GM12875 (cell line): ENCODE results near the gene DPF1.

ENCODE experiments used
- H3K4me3 ChIP-seq: one replicate; pipeline ENCODE4 v1.5.1; 2011; ENCODE audit warnings: low read depth, low read length, control low read depth
- CTCF ChIP-seq: IDR thresholded peaks from 2 replicates; pipeline ENCODE4 v1.5.1; 2011; ENCODE audit warnings: low read depth, mild to moderate bottlenecking, control low read depth, inconsistent platforms, low read length, moderate library complexity, borderline replicate concordance; ENCODE audit not compliant: insufficient read depth

DPF1 gene

DNA sequence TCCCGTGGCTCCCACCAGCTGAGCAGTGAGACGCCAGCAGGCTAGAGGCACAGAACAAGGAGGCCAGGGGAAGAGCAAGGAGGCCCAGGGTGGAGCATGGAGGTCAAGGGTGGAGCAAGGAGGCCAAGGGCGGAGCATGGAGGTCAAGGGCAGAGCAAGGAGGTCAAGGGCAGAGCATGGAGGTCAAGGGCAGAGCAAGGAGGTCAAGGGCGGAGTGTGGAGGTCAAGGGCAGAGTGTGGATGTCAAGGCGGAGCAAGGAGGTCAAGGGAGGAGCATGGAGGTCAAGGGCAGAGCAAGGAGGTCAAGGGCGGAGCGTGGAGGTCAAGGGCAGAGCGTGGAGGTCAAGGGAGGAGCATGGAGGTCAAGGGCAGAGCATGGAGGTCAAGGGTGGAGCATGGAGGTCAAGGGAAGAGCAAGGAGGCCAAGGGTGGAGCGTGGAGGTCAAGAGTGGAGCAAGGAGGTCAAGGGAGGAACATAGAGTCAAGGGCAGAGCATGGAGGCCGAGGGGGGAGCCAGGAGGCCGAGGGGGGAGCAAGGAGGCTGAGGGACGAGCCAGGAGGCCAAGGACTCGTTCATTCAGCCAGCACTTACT lies 27.7 kb downstream of the DPF1 start:
- H3K4me3 ChIP-seq, result no peak overlapping the region
- TF ChIP-seq CTCF, result no peak

DNA sequence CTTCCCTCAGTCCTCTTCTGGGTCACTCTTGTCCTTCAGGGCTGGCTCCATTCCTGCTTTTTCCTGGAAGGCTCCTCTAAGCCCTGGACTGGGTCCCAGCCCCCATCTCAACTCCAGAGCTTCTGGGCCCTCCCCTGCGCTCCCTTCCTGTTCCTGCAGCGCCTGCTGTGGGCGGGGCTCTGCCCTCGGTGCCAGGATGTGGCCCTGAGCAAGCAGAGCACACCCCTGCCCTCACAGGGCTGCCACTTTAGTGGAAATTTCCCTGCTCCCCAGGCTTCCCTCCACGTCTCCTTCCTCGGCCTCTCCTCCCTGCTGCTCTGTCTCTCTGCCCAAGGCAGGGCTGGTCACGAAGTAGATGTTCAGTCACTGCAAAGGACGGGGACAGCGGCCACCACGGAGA lies 28.8 kb downstream of the DPF1 start:
- H3K4me3 ChIP-seq, result no peak overlapping the region
- TF ChIP-seq CTCF, result no peak

GRCh38 chr19:38194061-38194701 lies 29.8 kb downstream of the DPF1 start:
- TF ChIP-seq CTCF, result no peak
- H3K4me3 ChIP-seq, result no peak overlapping the region

GRCh38 chr19:38193445-38193844 lies 30.6 kb downstream of the DPF1 start:
- TF ChIP-seq CTCF, result no peak
- H3K4me3 ChIP-seq, result no peak overlapping the region

DNA sequence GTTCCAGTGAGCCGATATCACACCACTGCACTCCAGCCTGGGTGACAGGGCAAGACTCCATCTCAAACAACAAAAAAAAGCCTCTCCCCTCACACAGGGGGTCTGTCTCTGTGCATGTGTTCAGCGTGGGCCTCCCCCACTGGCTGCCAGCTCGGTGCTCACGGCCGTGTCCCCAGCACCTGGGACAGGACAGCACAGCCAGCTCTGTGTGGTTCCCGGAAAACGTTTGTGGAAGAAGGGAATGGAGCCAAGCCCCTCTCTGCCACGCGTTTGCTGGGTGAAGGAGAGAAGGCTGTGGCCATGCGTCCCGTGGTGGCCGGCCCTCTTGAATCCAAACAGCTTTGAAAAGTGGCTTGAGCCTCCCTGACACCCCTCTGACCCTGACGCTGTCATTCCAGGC lies 32.3 kb downstream of the DPF1 start:
- TF ChIP-seq CTCF, result no peak
- no peak overlapping the region for H3K4me3 ChIP-seq

- TF ChIP-seq CTCF, result no peak
Observed at GRCh38 chr19:38190793-38191192, 33.2 kb downstream of the DPF1 start.

DNA sequence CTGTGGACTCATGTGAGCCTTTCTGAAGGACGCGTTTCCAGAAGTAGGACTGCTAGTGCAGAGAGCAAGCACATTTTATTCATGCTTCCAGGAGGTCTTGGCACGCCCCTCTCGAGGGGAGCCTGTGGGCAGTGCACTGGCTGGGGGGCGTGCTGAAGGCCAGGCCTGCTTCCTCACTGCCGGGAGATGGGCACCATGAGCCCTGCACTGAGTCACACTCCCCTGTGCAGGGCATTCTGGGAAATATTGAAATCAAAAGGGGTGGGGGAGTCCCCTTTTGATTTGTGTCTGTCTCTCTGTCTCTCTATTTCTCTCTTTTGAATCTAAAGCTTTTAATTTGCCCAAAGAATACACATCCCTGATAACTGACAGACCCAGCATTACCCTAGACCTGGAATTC lies 34.0 kb downstream of the DPF1 start:
- no peak overlapping the region for H3K4me3 ChIP-seq
- TF ChIP-seq CTCF, result no peak

More at GRCh38 chr19:38190793-38191192, 33.2 kb downstream of the DPF1 start:
- H3K4me3 ChIP-seq, result no peak overlapping the region
